Breast epithelium (tissue), 4 donors: ENCODE results near the gene VPS41. TPM values are rescaled to one million over a fixed set of nuclear protein-coding genes. Genes with fewer than 3 reads are reported as not detected.

Source experiments
- DNase-seq, 2 donors: peaks; one replicate each; pipeline ENCODE4 v3.0.0-alpha.2; 2019; ENCODE audit warnings: low spot score in 2 of 2
- H3K27ac ChIP-seq, 2 donors: fragments of 200-600 bp; sonication (generic) in 1 of 2; one replicate each; pipeline ENCODE4 v1.5.1; 2016 to 2019; ENCODE audit warnings: mild to moderate bottlenecking in 1 of 2
- H3K27me3 ChIP-seq, 2 donors: fragments of 200-600 bp; sonication (generic) in 1 of 2; one replicate each; pipeline versions ENCODE4 v1.5.1 to v1.6.0; 2017 to 2019; ENCODE audit warnings: control low read depth in 1 of 2, mild to moderate bottlenecking in 1 of 2
- H3K36me3 ChIP-seq: fragments of 200-600 bp; one replicate; pipeline ENCODE4 v1.5.1; 2019
- H3K4me1 ChIP-seq, 2 donors: fragments of 200-600 bp; sonication (generic); one replicate each; pipeline ENCODE4 v1.5.1; 2016 to 2019; ENCODE audit warnings: control low read depth in 1 of 2
- H3K4me3 ChIP-seq, 3 donors: fragments of 200-600 bp; sonication (generic); 1 replicate in 2 of 3; 2 replicates in 1 of 3; pipeline ENCODE4 v1.5.1; 2016 to 2019; ENCODE audit warnings: mild to moderate bottlenecking in 3 of 3, moderate library complexity in 2 of 3
- H3K9me3 ChIP-seq, 2 donors: fragments of 200-600 bp; sonication (generic) in 1 of 2; one replicate each; pipeline ENCODE4 v1.5.1; 2016 to 2019; ENCODE audit warnings: control low read depth in 1 of 2
- CTCF ChIP-seq, 3 donors: fragments of 450-650 bp; IDR thresholded peaks; one replicate each; pipeline ENCODE4 v1.5.1; 2016 to 2017; ENCODE audit warnings: antibody characterized with exemption in 3 of 3, mild to moderate bottlenecking in 3 of 3, moderate library complexity in 3 of 3
- POLR2A ChIP-seq: fragments of 450-650 bp; IDR thresholded peaks from one replicate; pipeline ENCODE4 v1.6.1; 2016; ENCODE audit warnings: antibody characterized with exemption, mild to moderate bottlenecking, moderate library complexity
- POLR2AphosphoS5 ChIP-seq, 3 donors: sonication (generic); formaldehyde crosslinking; IDR thresholded peaks; one replicate each; pipeline ENCODE4 v1.6.1; 2017; ENCODE audit warnings: antibody characterized with exemption in 3 of 3
- intact Hi-C: fragments of 100-400 bp; cut with DNase I; formaldehyde crosslinking; loops from one replicate; pipeline ENCODE4 v1.15.1; 2023; ENCODE audit warnings: low total_unique reads
- total RNA-seq, 3 donors: library from RNA; depleted of rRNA; stranded (reverse); fragments of >200 nt; gene quantifications; one replicate each; pipeline ENCODE4 v1.1.0, GENCODE V29; 2016

Gene VPS41
- total RNA-seq, 3 donors from 2014 or later, result 40.6 to 55.8 (median 45.8) TPM

GRCh38 chr7:38746438-38746837, 162.6 kb downstream of the VPS41 start:
- Histone ChIP-seq H3K36me3 (peaks cover 5% of the 10 kb centered on the region), H3K9me3 (no peaks in the 10 kb centered on the region), H3K4me1 (no peaks in the 10 kb centered on the region), H3K27me3 (no peaks in the 10 kb centered on the region), H3K27ac (no peak overlapping the region), H3K4me3 (no peak overlapping the region)
- TF ChIP-seq CTCF (IDR thresholded peaks at IDR 0.05) (no peak), POLR2A (no peak), POLR2AphosphoS5 (IDR thresholded peaks at IDR 0.05) (no peak)
- DNase-seq, result no peak
- intact Hi-C loops, result no loop called here

GRCh38 chr7:38744746-38745145, 164.2 kb downstream of the VPS41 start:
- no peaks in the 10 kb centered on the region for H3K4me1 ChIP-seq
- no peaks in the 10 kb centered on the region for H3K27me3 ChIP-seq
- intact Hi-C loops, result no loop called here
- H3K27ac ChIP-seq, result no peak overlapping the region
- peaks cover 5% of the 10 kb centered on the region for H3K36me3 ChIP-seq
- no peaks in the 10 kb centered on the region for H3K9me3 ChIP-seq
- TF ChIP-seq POLR2A, result no peak
- no peak for DNase-seq
- H3K4me3 ChIP-seq, result no peak overlapping the region

- TF ChIP-seq POLR2AphosphoS5 (IDR thresholded peaks at IDR 0.05), result no peak
- TF ChIP-seq CTCF (IDR thresholded peaks at IDR 0.05), result no peak
- TF ChIP-seq POLR2A, result no peak
- H3K9me3 ChIP-seq, result no peaks in the 10 kb centered on the region
- intact Hi-C loops, result no loop called here
- no peak overlapping the region for H3K4me3 ChIP-seq
- H3K27me3 ChIP-seq, result no peaks in the 10 kb centered on the region
- H3K27ac ChIP-seq, result no peak overlapping the region
- no peaks in the 10 kb centered on the region for H3K4me1 ChIP-seq
- DNase-seq, result no peak
- peaks cover 5% of the 10 kb centered on the region for H3K36me3 ChIP-seq
Observed at GRCh38 chr7:38743899-38744298, 165.1 kb downstream of the VPS41 start.

GRCh38 chr7:38740041-38740440, 168.9 kb downstream of the VPS41 start:
- H3K27ac ChIP-seq, result no peak overlapping the region
- no peak overlapping the region for H3K4me3 ChIP-seq
- H3K27me3 ChIP-seq, result no peaks in the 10 kb centered on the region
- no peak for DNase-seq
- TF ChIP-seq POLR2A (no peak), CTCF (IDR thresholded peaks at IDR 0.05) (no peak), POLR2AphosphoS5 (IDR thresholded peaks at IDR 0.05) (no peak)
- no peaks in the 10 kb centered on the region for H3K4me1 ChIP-seq
- no peaks in the 10 kb centered on the region for H3K9me3 ChIP-seq
- intact Hi-C loops, result no loop called here
- H3K36me3 ChIP-seq, result peaks cover 4% of the 10 kb centered on the region

GRCh38 chr7:38736138-38736537, 172.9 kb downstream of the VPS41 start:
- DNase-seq, result no peak
- H3K27me3 ChIP-seq, result no peaks in the 10 kb centered on the region
- TF ChIP-seq POLR2A (no peak), POLR2AphosphoS5 (IDR thresholded peaks at IDR 0.05) (no peak), CTCF (IDR thresholded peaks at IDR 0.05) (no peak)

GRCh38 chr7:38731215-38731614, 177.8 kb downstream of the VPS41 start:
- no peaks in the 10 kb centered on the region for H3K4me1 ChIP-seq
- no peaks in the 10 kb centered on the region for H3K36me3 ChIP-seq
- no peak for DNase-seq
- H3K4me3 ChIP-seq, result no peak overlapping the region
- no peak overlapping the region for H3K27ac ChIP-seq
- TF ChIP-seq POLR2AphosphoS5 (IDR thresholded peaks at IDR 0.05) (no peak), POLR2A (no peak), CTCF (IDR thresholded peaks at IDR 0.05) (no peak)
- no peaks in the 10 kb centered on the region for H3K27me3 ChIP-seq
- no peaks in the 10 kb centered on the region for H3K9me3 ChIP-seq
- intact Hi-C loops, result no loop called here

More at GRCh38 chr7:38736138-38736537, 172.9 kb downstream of the VPS41 start:
- Histone ChIP-seq H3K4me3 (no peak overlapping the region), H3K9me3 (no peaks in the 10 kb centered on the region), H3K27ac (no peak overlapping the region), H3K4me1 (no peaks in the 10 kb centered on the region), H3K36me3 (peaks cover 4% of the 10 kb centered on the region)
- intact Hi-C loops, result no loop called here
